ENCODE measurements around the gene ERBB4.

ERBB4 gene

GRCh38 chr2:211407076-211407475 is 1131.5 kb downstream of the ERBB4 start:
- Histone ChIP-seq H3K36me3 (no peaks in the 10 kb centered on the region), H3K4me3 (ENCODE audit: low read depth in 1 of 2, low read length in 1 of 2) (no peak overlapping the region), H3K4me1 (ENCODE audit: control insufficient read depth in 1 of 2, insufficient read depth in 1 of 2, low read depth in 1 of 2, low read length in 1 of 2) (no peaks in the 10 kb centered on the region), H3K27me3 (no peaks in the 10 kb centered on the region), H3K27ac (no peak overlapping the region), H3K9me3 (no peaks in the 10 kb centered on the region)
- TF ChIP-seq, protein P1, sequence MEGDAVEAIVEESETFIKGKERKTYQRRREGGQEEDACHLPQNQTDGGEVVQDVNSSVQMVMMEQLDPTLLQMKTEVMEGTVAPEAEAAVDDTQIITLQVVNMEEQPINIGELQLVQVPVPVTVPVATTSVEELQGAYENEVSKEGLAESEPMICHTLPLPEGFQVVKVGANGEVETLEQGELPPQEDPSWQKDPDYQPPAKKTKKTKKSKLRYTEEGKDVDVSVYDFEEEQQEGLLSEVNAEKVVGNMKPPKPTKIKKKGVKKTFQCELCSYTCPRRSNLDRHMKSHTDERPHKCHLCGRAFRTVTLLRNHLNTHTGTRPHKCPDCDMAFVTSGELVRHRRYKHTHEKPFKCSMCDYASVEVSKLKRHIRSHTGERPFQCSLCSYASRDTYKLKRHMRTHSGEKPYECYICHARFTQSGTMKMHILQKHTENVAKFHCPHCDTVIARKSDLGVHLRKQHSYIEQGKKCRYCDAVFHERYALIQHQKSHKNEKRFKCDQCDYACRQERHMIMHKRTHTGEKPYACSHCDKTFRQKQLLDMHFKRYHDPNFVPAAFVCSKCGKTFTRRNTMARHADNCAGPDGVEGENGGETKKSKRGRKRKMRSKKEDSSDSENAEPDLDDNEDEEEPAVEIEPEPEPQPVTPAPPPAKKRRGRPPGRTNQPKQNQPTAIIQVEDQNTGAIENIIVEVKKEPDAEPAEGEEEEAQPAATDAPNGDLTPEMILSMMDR (IDR thresholded peaks at IDR 0.05): no peak

DNA sequence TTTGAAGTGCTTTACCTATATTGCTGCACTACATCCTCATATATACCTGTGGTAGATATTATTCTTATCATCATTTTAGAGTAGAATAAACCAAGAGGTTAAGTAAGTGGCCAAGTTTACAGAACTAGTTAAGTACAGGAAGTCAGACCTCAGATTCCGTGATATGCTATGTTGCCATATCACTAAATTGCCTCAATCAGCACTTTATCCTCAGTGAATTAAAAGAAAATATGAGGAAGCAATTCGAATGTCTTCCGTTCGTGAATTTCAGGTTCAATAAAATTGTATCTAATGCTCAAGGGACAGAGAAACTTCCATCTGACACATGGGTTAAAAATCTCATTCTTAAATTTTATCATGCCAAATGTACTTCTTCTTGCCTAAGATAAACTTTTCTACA is 1133.6 kb downstream of the ERBB4 start:
- TF ChIP-seq, protein P1 (IDR thresholded peaks at IDR 0.05): no peak
- H3K4me1 ChIP-seq (ENCODE audit: control insufficient read depth in 1 of 2, insufficient read depth in 1 of 2, low read depth in 1 of 2, low read length in 1 of 2): no peaks in the 10 kb centered on the region
- no peaks in the 10 kb centered on the region for H3K36me3 ChIP-seq
- no peaks in the 10 kb centered on the region for H3K27me3 ChIP-seq
- no peak overlapping the region for H3K27ac ChIP-seq
- no peaks in the 10 kb centered on the region for H3K9me3 ChIP-seq
- H3K4me3 ChIP-seq (ENCODE audit: low read depth in 1 of 2, low read length in 1 of 2): no peak overlapping the region

DNA sequence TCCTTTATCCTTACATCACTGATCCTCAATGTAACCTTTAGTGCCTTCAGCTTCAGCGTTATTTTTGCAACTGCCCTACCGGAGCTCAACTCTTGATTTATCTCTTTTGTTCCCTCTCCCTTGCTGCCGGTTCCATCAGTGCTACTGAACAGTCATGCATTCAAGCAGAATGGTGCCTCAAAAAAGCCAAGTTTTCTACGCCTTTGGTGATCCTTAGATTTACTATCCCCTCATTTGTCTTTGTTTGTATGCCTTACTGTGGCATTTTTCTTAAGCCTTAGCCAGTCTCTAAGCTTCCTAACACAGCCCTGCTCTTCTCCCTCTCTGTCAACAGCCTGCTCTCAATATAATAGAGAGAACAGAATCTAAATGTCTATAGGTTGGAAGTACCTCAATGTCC is 1134.5 kb downstream of the ERBB4 start:
- Histone ChIP-seq H3K9me3 (no peaks in the 10 kb centered on the region), H3K27ac (no peak overlapping the region), H3K36me3 (no peaks in the 10 kb centered on the region), H3K27me3 (no peaks in the 10 kb centered on the region), H3K4me3 (ENCODE audit: low read depth in 1 of 2, low read length in 1 of 2) (no peak overlapping the region), H3K4me1 (ENCODE audit: control insufficient read depth in 1 of 2, insufficient read depth in 1 of 2, low read depth in 1 of 2, low read length in 1 of 2) (no peaks in the 10 kb centered on the region)
- TF ChIP-seq, protein P1 (IDR thresholded peaks at IDR 0.05): no peak

GRCh38 chr2:211401328-211401727 is 1137.3 kb downstream of the ERBB4 start:
- TF ChIP-seq, protein P1 (IDR thresholded peaks at IDR 0.05): no peak
- no peaks in the 10 kb centered on the region for H3K9me3 ChIP-seq
- H3K27me3 ChIP-seq: no peaks in the 10 kb centered on the region
- H3K27ac ChIP-seq: no peak overlapping the region
- no peaks in the 10 kb centered on the region for H3K36me3 ChIP-seq
- no peaks in the 10 kb centered on the region for H3K4me1 ChIP-seq (ENCODE audit: control insufficient read depth in 1 of 2, insufficient read depth in 1 of 2, low read depth in 1 of 2, low read length in 1 of 2)
- H3K4me3 ChIP-seq (ENCODE audit: low read depth in 1 of 2, low read length in 1 of 2): no peak overlapping the region

DNA sequence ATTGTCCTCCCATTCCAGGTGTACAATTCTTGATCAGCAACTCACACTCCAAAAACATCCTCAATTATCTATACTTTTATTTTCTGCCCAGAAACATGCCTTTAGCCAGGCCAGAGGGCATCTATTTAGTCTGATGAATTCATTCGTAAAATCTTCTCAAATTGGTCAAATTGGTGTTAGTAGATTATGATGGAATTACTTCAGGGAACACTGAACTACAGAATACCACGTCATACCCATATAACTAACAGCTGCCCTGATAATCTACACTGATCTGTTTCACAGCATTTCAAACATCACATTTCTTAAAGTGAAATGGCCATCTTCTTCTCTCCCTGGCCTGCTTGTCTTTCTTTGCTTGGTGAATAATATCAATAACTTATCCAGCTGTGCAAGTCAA is 1140.8 kb downstream of the ERBB4 start:
- TF ChIP-seq, protein P1 (IDR thresholded peaks at IDR 0.05): no peak
- Histone ChIP-seq H3K36me3 (no peaks in the 10 kb centered on the region), H3K27me3 (no peaks in the 10 kb centered on the region), H3K9me3 (no peaks in the 10 kb centered on the region), H3K4me1 (ENCODE audit: control insufficient read depth in 1 of 2, insufficient read depth in 1 of 2, low read depth in 1 of 2, low read length in 1 of 2) (no peaks in the 10 kb centered on the region), H3K4me3 (ENCODE audit: low read depth in 1 of 2, low read length in 1 of 2) (no peak overlapping the region), H3K27ac (no peak overlapping the region)

DNA sequence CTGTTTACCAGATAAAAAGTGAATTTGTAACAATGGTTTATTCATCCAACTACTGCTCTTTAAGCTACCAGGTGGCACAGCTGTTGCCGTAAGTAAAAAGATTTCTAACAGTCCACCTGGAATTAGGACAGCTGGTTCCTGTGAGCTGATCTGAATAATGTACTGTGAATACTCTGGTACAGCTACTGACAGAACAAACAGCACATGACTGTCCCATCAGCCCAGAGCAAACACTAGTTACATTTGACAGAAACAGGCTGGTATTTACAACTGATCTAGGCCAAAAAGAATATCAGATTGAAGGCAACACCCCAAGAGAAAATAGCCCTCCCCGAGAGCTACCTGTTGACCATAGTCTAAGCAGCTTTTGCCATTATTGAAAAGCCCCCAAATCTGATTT is 1141.8 kb downstream of the ERBB4 start:
- TF ChIP-seq, protein P1 (IDR thresholded peaks at IDR 0.05): no peak
- H3K9me3 ChIP-seq: no peaks in the 10 kb centered on the region
- H3K27ac ChIP-seq: no peak overlapping the region
- no peaks in the 10 kb centered on the region for H3K27me3 ChIP-seq
- H3K36me3 ChIP-seq: no peaks in the 10 kb centered on the region
- H3K4me1 ChIP-seq (ENCODE audit: control insufficient read depth in 1 of 2, insufficient read depth in 1 of 2, low read depth in 1 of 2, low read length in 1 of 2): no peaks in the 10 kb centered on the region
- H3K4me3 ChIP-seq (ENCODE audit: low read depth in 1 of 2, low read length in 1 of 2): no peak overlapping the region
